HepG2 (cell line): ENCODE measurements around the gene VASN. TPM values are rescaled to one million over a fixed set of nuclear protein-coding genes. Genes with fewer than 3 reads are reported as not detected.

Experiments used
- ATF5 ChIP-seq: sonication (generic); formaldehyde crosslinking; IDR thresholded peaks from 2 replicates; pipeline ENCODE4 v1.4.0; 2020; ENCODE audit warnings: mild to moderate bottlenecking, low read depth, missing genetic modification reagents
- BCLAF1 ChIP-seq: fragments of 450-650 bp; IDR thresholded peaks from 2 replicates; pipeline ENCODE4 v1.6.1; 2017; ENCODE audit warnings: mild to moderate bottlenecking
- DNMT1 ChIP-seq: sonication (generic); formaldehyde crosslinking; IDR thresholded peaks from 2 replicates; pipeline ENCODE4 v1.5.1; 2020; ENCODE audit warnings: mild to moderate bottlenecking, missing genetic modification reagents
- ELF3 ChIP-seq: IDR thresholded peaks from 2 replicates; pipeline ENCODE4 v1.6.1; 2016; ENCODE audit warnings: missing genetic modification reagents, missing compliant biosample characterization
- ELK4 ChIP-seq: sonication (generic); formaldehyde crosslinking; IDR thresholded peaks from 2 replicates; pipeline ENCODE4 v1.9.0; 2021; ENCODE audit warnings: missing genetic modification reagents, borderline replicate concordance
- LBX2 ChIP-seq: sonication (generic); formaldehyde crosslinking; IDR thresholded peaks from 2 replicates; pipeline ENCODE4 v1.5.0; 2020; ENCODE audit warnings: missing genetic modification reagents, mild to moderate bottlenecking, borderline replicate concordance
- POGZ ChIP-seq: sonication (generic); formaldehyde crosslinking; IDR thresholded peaks from 2 replicates; pipeline ENCODE4 v1.4.0; 2020; ENCODE audit warnings: mild to moderate bottlenecking, missing genetic modification reagents
- THAP9 ChIP-seq: sonication (generic); formaldehyde crosslinking; IDR thresholded peaks from 2 replicates; pipeline ENCODE4; 2020; ENCODE audit warnings: missing genetic modification reagents, mild to moderate bottlenecking, borderline replicate concordance
- ZC3H4 ChIP-seq: sonication (generic); formaldehyde crosslinking; IDR thresholded peaks from 2 replicates; pipeline ENCODE4 v1.4.0; 2020; ENCODE audit warnings: missing genetic modification reagents, borderline replicate concordance
- ZFAT ChIP-seq: sonication (generic); formaldehyde crosslinking; conservative IDR thresholded peaks from 2 replicates; pipeline ENCODE4 v1.8.1; 2023; ENCODE audit warnings: missing genetic modification reagents, inconsistent platforms
- ZNF280D ChIP-seq: sonication (generic); formaldehyde crosslinking; IDR thresholded peaks from 2 replicates; pipeline ENCODE4 v1.5.1; 2020; ENCODE audit warnings: mild to moderate bottlenecking, missing genetic modification reagents
- ZNF644 ChIP-seq: IDR thresholded peaks from 2 replicates; pipeline ENCODE4 v1.6.1; 2016; ENCODE audit warnings: low read depth
- ZNF672 ChIP-seq: sonication (generic); formaldehyde crosslinking; IDR thresholded peaks from 2 replicates; pipeline ENCODE4 v1.8.1; 2022; ENCODE audit warnings: missing genetic modification reagents
- ZNF770 ChIP-seq: sonication (generic); formaldehyde crosslinking; IDR thresholded peaks from 2 replicates; pipeline ENCODE4 v1.5.0; 2020; ENCODE audit warnings: mild to moderate bottlenecking, missing genetic modification reagents
- polyA plus RNA-seq, 8 experiments: library from polyadenylated mRNA; depleted of rRNA in 3 of 8; stranded (reverse) in 7 of 8; unstranded in 1 of 8; fragments of >200 nt; fragmentation: Illumina TruSeq in 4 of 8; extraction: Trizol in 4 of 8; gene quantifications; 2 replicates each; pipeline versions ENCODE4 v1.2.1 to v1.2.3, GENCODE V29; 2011 to 2016; ENCODE audit warnings: low read depth in 4 of 8, missing spikeins in 1 of 8, mixed read lengths in 1 of 8; ENCODE audit not compliant: insufficient read depth in 1 of 8
- total RNA-seq, 5 experiments: library from RNA; depleted of rRNA; stranded (reverse); fragments of >200 nt; fragmentation: Illumina TruSeq; extraction: Trizol; gene quantifications; 2 replicates each; pipeline ENCODE4 v1.2.3, GENCODE V29; 2016; ENCODE audit warnings: low read depth in 1 of 5

The VASN gene
- total and polyA plus RNA-seq, 2 of the 13 experiments (the other 11 are each of a cell fraction or from before 2014, with no cell fraction given): 8.4 to 18.2 TPM

GRCh38 chr16:4372578-4373355 is 1.1 kb downstream of the VASN start (continued):
- TF ChIP-seq THAP9 (CRISPR knock-in tag) (no peak; the same call in 1 of the 2 replicates), ELF3 (CRISPR knock-in tag) (no peak; the same call in 1 of the 2 replicates), LBX2 (CRISPR knock-in tag) (no peak), ATF5 (no peak), DNMT1 (CRISPR knock-in tag) (no peak), ZNF644 (CRISPR knock-in tag) (no peak), ZFAT (CRISPR knock-in tag) (no peak), BCLAF1 (no peak), ZNF280D (no peak), ZNF672 (CRISPR knock-in tag) (no peak), ZC3H4 (CRISPR knock-in tag) (0 out of 2 replicates have a peak, but pooled peaks have one; percentile 31), ZNF770 (CRISPR knock-in tag) (peak; percentile 45), ELK4 (no peak), POGZ (CRISPR knock-in tag) (no peak; the same call in 1 of the 2 replicates)
